Natural killer cell (primary cell): ENCODE measurements around the gene IL17RB. TPM values are rescaled to one million over a fixed set of nuclear protein-coding genes. Genes with fewer than 3 reads are reported as not detected.
A peak's percentile ranks its signal among the peaks of the same experiment; 100 is the strongest.

Experiments
- ATAC-seq, 3 donors: fragments of 150-1000 bp in 2 of 3; fragments of 200-7000 bp in 1 of 3; cut with Tn5 transposase; 1 replicate in 1 of 3; 2 replicates in 2 of 3; pipeline ENCODE4 v1.10.0; 2021; ENCODE audit warnings: mild to moderate bottlenecking in 2 of 3, moderate library complexity in 2 of 3
- DNase-seq, 2 donors: peaks; one replicate each; pipeline versions ENCODE4 v3.0.0 to v3.0.0-alpha.2; 2013 to 2021; ENCODE audit warnings: mixed read lengths in 1 of 2
- H3K27ac ChIP-seq: one replicate; pipeline ENCODE4 v1.5.1; 2013; ENCODE audit warnings: mild to moderate bottlenecking, low read length
- H3K27me3 ChIP-seq: one replicate; pipeline ENCODE4 v1.6.1; 2013; ENCODE audit warnings: low read length; ENCODE audit not compliant: control insufficient read depth, insufficient read depth
- H3K36me3 ChIP-seq: one replicate; pipeline ENCODE4 v1.6.1; 2013; ENCODE audit warnings: low read length; ENCODE audit not compliant: control insufficient read depth, insufficient read depth
- H3K4me1 ChIP-seq: one replicate; pipeline ENCODE4 v1.6.1; 2013; ENCODE audit warnings: low read length; ENCODE audit not compliant: control insufficient read depth, insufficient read depth
- H3K4me3 ChIP-seq: one replicate; pipeline ENCODE4 v1.5.1; 2013; ENCODE audit warnings: low read length
- H3K9me3 ChIP-seq: one replicate; pipeline ENCODE4 v1.6.1; 2013; ENCODE audit warnings: low read length; ENCODE audit not compliant: control insufficient read depth, insufficient read depth
- H3K27ac Mint-ChIP-seq, 2 donors: one replicate each; pipeline ENCODE4 v1.8.0; 2022; ENCODE audit warnings: mild to moderate bottlenecking in 2 of 2, mixed read lengths in 2 of 2, moderate library complexity in 1 of 2
- H3K27me3 Mint-ChIP-seq, 2 donors: one replicate each; pipeline ENCODE4 v1.8.0; 2022; ENCODE audit warnings: low read depth in 2 of 2, mixed read lengths in 2 of 2
- H3K36me3 Mint-ChIP-seq: one replicate; pipeline ENCODE4 v1.8.0; 2022; ENCODE audit warnings: mixed read lengths
- H3K4me1 Mint-ChIP-seq, 2 donors: one replicate each; pipeline ENCODE4 v1.8.0; 2022; ENCODE audit warnings: mixed read lengths in 2 of 2
- H3K4me3 Mint-ChIP-seq: one replicate; pipeline ENCODE4 v1.8.0; 2022; ENCODE audit warnings: mild to moderate bottlenecking, moderate library complexity, mixed read lengths
- H3K9me3 Mint-ChIP-seq, 2 donors: one replicate each; pipeline ENCODE4 v1.8.0; 2022; ENCODE audit warnings: mixed read lengths in 2 of 2
- WGBS: methylation state at CpG from one replicate; pipeline ENCODE4 v1.1.7; 2013; ENCODE audit warnings: missing lambda C conversion rate; ENCODE audit not compliant: insufficient coverage; 5-methylcytosine and 5-hydroxymethylcytosine counted together
- intact Hi-C: fragments of 100-400 bp; cut with micrococcal nuclease; formaldehyde crosslinking; loops from one replicate; pipeline ENCODE4 v1.14.2; 2022
- total RNA-seq, 4 donors: library from RNA; stranded (reverse); fragments of 120-200 nt in 1 of 4; gene quantifications; one replicate each; pipeline versions ENCODE4 v1.2.3 to v1.2.4, GENCODE V29; 2013 to 2022
- TF ChIP-seq, protein P1 (sequence below): fragments of 200-600 bp; IDR thresholded peaks from one replicate; pipeline ENCODE4 v1.8.0; 2022; ENCODE audit warnings: antibody characterized with exemption

IL17RB gene
- total RNA-seq, 3 donors from 2014 or later (not counting 1 experiment from before 2014, with no cell fraction given) = 0.25 TPM; not detected in 2

- no peak for DNase-seq
- Mint-ChIP-seq H3K9me3 (no peaks in the 10 kb centered on the region), H3K4me3 (no peak overlapping the region), H3K36me3 (no peaks in the 10 kb centered on the region), H3K4me1 (no peaks in the 10 kb centered on the region), H3K27me3 (no peaks in the 10 kb centered on the region), H3K27ac (no peak overlapping the region)
- Histone ChIP-seq H3K4me3 (no peak overlapping the region), H3K9me3 (no peaks in the 10 kb centered on the region), H3K27me3 (no peaks in the 10 kb centered on the region), H3K4me1 (peaks cover 4% of the 10 kb centered on the region), H3K36me3 (no peaks in the 10 kb centered on the region), H3K27ac (no peak overlapping the region)
- TF ChIP-seq, protein P1, sequence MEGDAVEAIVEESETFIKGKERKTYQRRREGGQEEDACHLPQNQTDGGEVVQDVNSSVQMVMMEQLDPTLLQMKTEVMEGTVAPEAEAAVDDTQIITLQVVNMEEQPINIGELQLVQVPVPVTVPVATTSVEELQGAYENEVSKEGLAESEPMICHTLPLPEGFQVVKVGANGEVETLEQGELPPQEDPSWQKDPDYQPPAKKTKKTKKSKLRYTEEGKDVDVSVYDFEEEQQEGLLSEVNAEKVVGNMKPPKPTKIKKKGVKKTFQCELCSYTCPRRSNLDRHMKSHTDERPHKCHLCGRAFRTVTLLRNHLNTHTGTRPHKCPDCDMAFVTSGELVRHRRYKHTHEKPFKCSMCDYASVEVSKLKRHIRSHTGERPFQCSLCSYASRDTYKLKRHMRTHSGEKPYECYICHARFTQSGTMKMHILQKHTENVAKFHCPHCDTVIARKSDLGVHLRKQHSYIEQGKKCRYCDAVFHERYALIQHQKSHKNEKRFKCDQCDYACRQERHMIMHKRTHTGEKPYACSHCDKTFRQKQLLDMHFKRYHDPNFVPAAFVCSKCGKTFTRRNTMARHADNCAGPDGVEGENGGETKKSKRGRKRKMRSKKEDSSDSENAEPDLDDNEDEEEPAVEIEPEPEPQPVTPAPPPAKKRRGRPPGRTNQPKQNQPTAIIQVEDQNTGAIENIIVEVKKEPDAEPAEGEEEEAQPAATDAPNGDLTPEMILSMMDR = no peak
- WGBS = 54% methylated on average over 1 of the region's 1 CpG
- ATAC-seq = no peak
- intact Hi-C loops = no loop called here
Observed at GRCh38 chr3:53835257-53835656, 11.1 kb upstream of the IL17RB start.

- H3K27ac ChIP-seq = no peak overlapping the region
- no peaks in the 10 kb centered on the region for H3K4me1 Mint-ChIP-seq
- H3K36me3 Mint-ChIP-seq = no peaks in the 10 kb centered on the region
- no peaks in the 10 kb centered on the region for H3K27me3 ChIP-seq
- no peak overlapping the region for H3K4me3 ChIP-seq
- no peaks in the 10 kb centered on the region for H3K36me3 ChIP-seq
- no peaks in the 10 kb centered on the region for H3K9me3 ChIP-seq
- TF ChIP-seq, protein P1 = no peak
- no peaks in the 10 kb centered on the region for H3K27me3 Mint-ChIP-seq
- H3K4me1 ChIP-seq = peaks cover 4% of the 10 kb centered on the region
- no peak overlapping the region for H3K27ac Mint-ChIP-seq
- intact Hi-C loops = no loop called here
- no peak for DNase-seq
- no peak for ATAC-seq
- WGBS = 93% methylated on average over 9 of the region's 9 CpGs
- H3K4me3 Mint-ChIP-seq = no peak overlapping the region
- no peaks in the 10 kb centered on the region for H3K9me3 Mint-ChIP-seq
Observed at GRCh38 chr3:53836084-53836872, 10.1 kb upstream of the IL17RB start.

DNA sequence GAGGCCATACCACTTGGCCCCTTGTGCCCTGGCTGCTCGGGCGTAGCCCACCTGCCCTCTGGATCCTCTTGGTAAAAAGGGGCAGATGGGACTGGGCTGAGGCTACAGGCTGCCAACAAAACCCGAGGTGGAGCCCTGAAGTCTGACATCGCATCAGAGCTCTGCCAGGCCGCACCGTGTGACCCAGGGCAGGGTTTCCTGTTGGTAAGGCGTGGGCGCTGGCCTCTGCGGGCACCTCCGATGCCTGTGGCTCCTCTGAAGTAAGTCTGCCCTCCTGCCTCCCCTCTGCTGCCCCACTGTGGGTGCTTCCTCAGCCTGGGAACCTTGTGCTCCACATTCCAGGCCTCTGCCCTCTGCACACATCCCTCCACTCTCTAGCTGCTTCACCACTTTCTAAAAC, 9.0 kb upstream of the IL17RB start:
- peaks cover 4% of the 10 kb centered on the region for H3K4me1 ChIP-seq
- H3K27me3 Mint-ChIP-seq = no peaks in the 10 kb centered on the region
- H3K27ac ChIP-seq = no peak overlapping the region
- H3K27me3 ChIP-seq = no peaks in the 10 kb centered on the region
- no peaks in the 10 kb centered on the region for H3K9me3 Mint-ChIP-seq
- H3K36me3 Mint-ChIP-seq = no peaks in the 10 kb centered on the region
- H3K9me3 ChIP-seq = no peaks in the 10 kb centered on the region
- TF ChIP-seq, protein P1 = no peak
- no peaks in the 10 kb centered on the region for H3K36me3 ChIP-seq
- H3K4me1 Mint-ChIP-seq = no peaks in the 10 kb centered on the region
- H3K4me3 ChIP-seq = no peak overlapping the region
- 54% methylated on average over 10 of the region's 10 CpGs for WGBS
- DNase-seq (no peak), ATAC-seq (peak in 2 of 3 donors; percentile 26 to 65)
- intact Hi-C loops = no loop called here
- no peak overlapping the region for H3K4me3 Mint-ChIP-seq
- no peak overlapping the region for H3K27ac Mint-ChIP-seq

DNA sequence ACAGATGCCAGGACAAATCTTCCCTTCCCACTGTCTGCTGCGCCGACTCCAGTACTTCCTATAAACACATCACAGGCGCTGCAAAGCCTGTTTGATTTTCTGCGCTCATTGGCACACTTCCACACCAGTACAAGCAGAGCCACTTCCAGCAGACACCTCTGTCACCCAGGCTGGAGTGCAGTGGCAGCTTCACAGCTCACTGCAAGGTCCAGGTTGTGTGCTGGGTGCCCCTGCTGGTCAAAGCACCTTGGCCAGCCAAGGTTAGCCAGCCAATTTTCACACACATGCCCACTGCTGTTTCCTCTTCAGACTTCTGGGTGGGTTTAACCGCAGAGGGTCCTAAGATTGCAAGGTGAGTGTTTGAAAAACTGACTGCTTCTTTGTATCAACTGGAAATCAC, 5.1 kb upstream of the IL17RB start:
- Histone ChIP-seq H3K4me3 (no peak overlapping the region), H3K9me3 (no peaks in the 10 kb centered on the region), H3K27me3 (peaks cover 7% of the 10 kb centered on the region), H3K27ac (no peak overlapping the region), H3K36me3 (no peaks in the 10 kb centered on the region), H3K4me1 (peaks cover 10% of the 10 kb centered on the region)
- DNase-seq (no peak), ATAC-seq (no peak)
- TF ChIP-seq, protein P1 = no peak
- H3K27me3 Mint-ChIP-seq = peaks cover 22 to 26% of the 10 kb centered on the region in 2 donors
- intact Hi-C loops = no loop called here
- no peaks in the 10 kb centered on the region for H3K36me3 Mint-ChIP-seq
- WGBS = 87% methylated on average over 4 of the region's 5 CpGs
- H3K27ac Mint-ChIP-seq = no peak overlapping the region
- H3K9me3 Mint-ChIP-seq = no peaks in the 10 kb centered on the region
- no peaks in the 10 kb centered on the region for H3K4me1 Mint-ChIP-seq
- H3K4me3 Mint-ChIP-seq = no peak overlapping the region
